ENCODE data around the gene PARP8.

GRCh38 chr5:50711280-50711679, 44.8 kb downstream of the PARP8 start:
- TF ChIP-seq RAD21 (IDR thresholded peaks at IDR 0.05; ENCODE audit: low read length) (no peak), POLR2A (IDR thresholded peaks at IDR 0.05; ENCODE audit: low read depth, low read length) (no peak), CTCF (conservative IDR thresholded peaks at IDR 0.05; ENCODE audit: low read depth, low read length) (no peak), RFX5 (IDR thresholded peaks at IDR 0.05; ENCODE audit: low read depth, low read length) (no peak), CEBPB (IDR thresholded peaks at IDR 0.05; ENCODE audit: low read depth, low read length) (no peak), MAFK (IDR thresholded peaks at IDR 0.05; ENCODE audit: low read depth, low read length) (no peak)

Data from IMR-90 (cell line).